ENCODE measurements around the gene PRKCH. TPM values are rescaled to one million over a fixed set of nuclear protein-coding genes. Genes with fewer than 3 reads are reported as not detected.

The PRKCH gene
- total RNA-seq, 2 donors from 2014 or later: 18.2 to 82.4 TPM

- peak in 2 of 4 donors; percentile 13 to 54 for DNase-seq
- Histone ChIP-seq H3K27me3 (no peaks in the 10 kb centered on the region), H3K4me3 (no peak overlapping the region), H3K4me1 (peaks cover 6% of the 10 kb centered on the region), H3K36me3 (replicated peaks in 1 of 2; ENCODE audit: insufficient read depth in 1 of 2, low read depth in 2 of 2) (no peaks in the 10 kb centered on the region), H3K9me3 (no peaks in the 10 kb centered on the region), H3K27ac (no peak overlapping the region)
- no peak for TF ChIP-seq CTCF (IDR thresholded peaks at IDR 0.05)
- TF ChIP-seq POLR2A (IDR thresholded peaks at IDR 0.05): no peak
- intact Hi-C loops (cut with DNase I): loop anchor here (5.0 kb wide), 1 partner anchor 261 kb away; no protein-coding TSS in a partner anchor
- 75 to 80% methylated on average over 16 to 17 of the region's 17 CpGs for WGBS, 2 donors
- ATAC-seq: peak; percentile 38
Measured at GRCh38 chr14:61466249-61466904, 145.0 kb downstream of the PRKCH start.

GRCh38 chr14:61466905-61467280 lies 145.5 kb downstream of the PRKCH start:
- ATAC-seq (no peak), DNase-seq (no peak)
- intact Hi-C loops (cut with DNase I): loop anchor here (5.0 kb wide), 1 partner anchor 260 kb away; no protein-coding TSS in a partner anchor
- H3K36me3 ChIP-seq (replicated peaks in 1 of 2; ENCODE audit: insufficient read depth in 1 of 2, low read depth in 2 of 2): no peaks in the 10 kb centered on the region
- no peak overlapping the region for H3K4me3 ChIP-seq
- TF ChIP-seq CTCF (IDR thresholded peaks at IDR 0.05): no peak
- TF ChIP-seq POLR2A (IDR thresholded peaks at IDR 0.05): no peak
- WGBS, 2 donors: 79 to 80% methylated on average over 3 of the region's 3 CpGs
- peaks cover 6% of the 10 kb centered on the region for H3K4me1 ChIP-seq
- no peak overlapping the region for H3K27ac ChIP-seq
- H3K9me3 ChIP-seq: no peaks in the 10 kb centered on the region
- H3K27me3 ChIP-seq: no peaks in the 10 kb centered on the region

GRCh38 chr14:61467296-61467695 lies 145.9 kb downstream of the PRKCH start:
- no peaks in the 10 kb centered on the region for H3K9me3 ChIP-seq
- H3K4me1 ChIP-seq: peaks cover 11% of the 10 kb centered on the region
- intact Hi-C loops (cut with DNase I): loop anchor here (5.0 kb wide), 1 partner anchor 260 kb away; no protein-coding TSS in a partner anchor
- TF ChIP-seq CTCF (IDR thresholded peaks at IDR 0.05): no peak
- no peak for TF ChIP-seq POLR2A (IDR thresholded peaks at IDR 0.05)
- H3K27me3 ChIP-seq: no peaks in the 10 kb centered on the region
- no peaks in the 10 kb centered on the region for H3K36me3 ChIP-seq (replicated peaks in 1 of 2; ENCODE audit: insufficient read depth in 1 of 2, low read depth in 2 of 2)
- no peak overlapping the region for H3K27ac ChIP-seq
- 85 to 96% methylated on average over 6 to 7 of the region's 7 CpGs for WGBS, 2 donors
- ATAC-seq (no peak), DNase-seq (peak in 1 of 4 donors; percentile 9)
- no peak overlapping the region for H3K4me3 ChIP-seq

GRCh38 chr14:61468063-61468825 lies 146.9 kb downstream of the PRKCH start:
- ATAC-seq: no peak
- no peaks in the 10 kb centered on the region for H3K9me3 ChIP-seq
- H3K4me1 ChIP-seq: peaks cover 12% of the 10 kb centered on the region
- TF ChIP-seq CTCF (IDR thresholded peaks at IDR 0.05) (no peak), POLR2A (IDR thresholded peaks at IDR 0.05) (no peak)
- 92% methylated on average over 7 of the region's 7 CpGs for WGBS, 2 donors
- intact Hi-C loops (cut with DNase I): loop anchor here (5.0 kb wide), 1 partner anchor 259 kb away; no protein-coding TSS in a partner anchor
- H3K4me3 ChIP-seq: no peak overlapping the region
- no peaks in the 10 kb centered on the region for H3K36me3 ChIP-seq (replicated peaks in 1 of 2; ENCODE audit: insufficient read depth in 1 of 2, low read depth in 2 of 2)
- no peaks in the 10 kb centered on the region for H3K27me3 ChIP-seq
- DNase-seq: no peak
- H3K27ac ChIP-seq: no peak overlapping the region

All from body of pancreas (tissue), 4 donors.